MM.1S (cell line): ENCODE results near the gene TBC1D5.

Experiments used
- CTCF ChIP-seq: fragments of 300-600 bp; sonication (generic); IDR thresholded peaks from 2 replicates; pipeline ENCODE4 v1.5.1; 2016; ENCODE audit warnings: antibody characterized with exemption, low read length, mixed read lengths
- EZH2 ChIP-seq: fragments of 300-600 bp; sonication (generic); optimal IDR thresholded peaks from 2 replicates; pipeline ENCODE3; 2017; ENCODE audit warnings: low read depth, mild to moderate bottlenecking, antibody characterized with exemption, low read length, mixed read lengths

GRCh38 chr3:17494117-17494809 lies 248.2 kb downstream of the TBC1D5 start:
- TF ChIP-seq CTCF, result no peak
- no peak for TF ChIP-seq EZH2
